T-helper 1 cell treated with Interleukin-12 subunit alpha and Interleukin-12 subunit beta and Interleukin-4 antibody, amounts not matched to agents 30 μg/mL and 1 μg/mL, for 36 hours (primary cell): ENCODE data around the gene SYT9.

Experiments used
- H3K27ac Mint-ChIP-seq: one replicate; pipeline ENCODE4 v1.8.0; 2021; ENCODE audit warnings: mild to moderate bottlenecking, mixed read lengths
- H3K27me3 Mint-ChIP-seq: one replicate; pipeline ENCODE4 v1.8.0; 2021; ENCODE audit warnings: low read depth, mixed read lengths
- H3K36me3 Mint-ChIP-seq: one replicate; pipeline ENCODE4 v1.8.0; 2021; ENCODE audit warnings: low read depth, mixed read lengths
- H3K4me1 Mint-ChIP-seq: one replicate; pipeline ENCODE4 v1.8.0; 2021; ENCODE audit warnings: low read depth, mixed read lengths
- H3K4me3 Mint-ChIP-seq: one replicate; pipeline ENCODE4 v1.8.0; 2021; ENCODE audit warnings: mild to moderate bottlenecking, moderate library complexity, mixed read lengths
- H3K9me3 Mint-ChIP-seq: one replicate; pipeline ENCODE4 v1.8.0; 2021; ENCODE audit warnings: mixed read lengths

The SYT9 gene

DNA sequence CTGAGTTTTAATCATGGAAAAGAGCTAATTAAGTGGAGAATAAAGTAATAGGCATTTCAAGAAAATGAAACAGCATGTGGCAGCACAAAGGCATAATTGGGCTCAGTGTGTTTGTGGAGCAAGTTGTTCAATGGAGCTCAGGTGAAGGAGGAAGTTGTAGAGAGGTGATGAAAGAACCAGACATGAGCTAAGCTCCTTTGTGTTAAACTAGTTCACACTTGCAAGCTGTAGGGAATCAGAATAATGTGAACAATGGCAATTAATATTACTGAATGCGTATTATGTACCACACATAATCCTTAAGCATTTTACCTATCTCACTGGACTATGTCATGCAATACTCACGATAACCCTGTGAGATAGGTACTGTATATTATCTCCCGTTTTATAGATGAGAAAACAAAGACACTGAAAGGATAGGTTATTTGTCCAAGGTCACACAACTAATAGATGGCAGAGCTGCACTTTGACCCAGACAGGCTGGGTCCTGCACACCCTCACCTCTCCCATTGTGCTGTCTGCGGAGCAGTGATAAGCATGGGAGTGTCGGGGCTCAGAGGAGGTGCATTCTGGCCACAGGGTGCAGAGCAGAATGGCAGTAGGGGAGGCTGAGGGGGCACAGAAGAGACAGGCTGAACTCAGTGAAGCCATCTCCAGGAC, 242.5 kb downstream of the SYT9 start:
- Mint-ChIP-seq H3K4me1 (no peaks in the 10 kb centered on the region), H3K27me3 (peaks cover 4% of the 10 kb centered on the region), H3K4me3 (no peak overlapping the region), H3K9me3 (no peaks in the 10 kb centered on the region), H3K36me3 (no peaks in the 10 kb centered on the region), H3K27ac (no peak overlapping the region)

DNA sequence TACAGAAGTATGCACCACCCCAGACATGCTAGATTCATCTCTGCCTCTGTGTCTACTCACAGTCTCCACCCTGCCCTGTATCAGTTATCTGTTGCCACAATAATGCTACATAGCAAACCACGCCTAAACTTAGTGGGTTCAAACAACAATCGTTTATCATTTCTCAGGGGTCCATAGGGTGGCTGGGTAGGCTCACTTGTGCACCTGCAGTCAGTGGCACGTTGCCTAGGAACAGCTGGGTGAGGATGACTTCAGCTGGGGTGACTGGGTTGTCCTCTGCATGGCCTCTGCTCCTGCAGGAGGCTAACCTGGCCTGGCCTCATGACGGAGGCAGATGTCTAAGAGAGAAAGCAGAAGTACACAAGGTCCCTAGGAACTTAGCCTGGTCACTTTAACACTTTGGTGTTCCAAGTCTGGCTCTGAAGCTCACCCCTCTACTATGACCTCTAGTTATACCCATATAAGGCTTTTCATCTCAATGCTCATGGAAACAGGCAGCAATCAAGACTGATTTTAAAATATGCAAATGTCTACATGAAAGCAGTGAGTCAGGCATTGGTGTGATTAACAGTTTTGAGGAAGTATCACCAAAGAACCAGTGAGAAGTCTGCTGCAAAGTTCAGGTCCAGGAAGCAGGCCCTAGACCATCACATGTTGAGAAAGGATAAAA, 244.3 kb downstream of the SYT9 start:
- Mint-ChIP-seq H3K36me3 (no peaks in the 10 kb centered on the region), H3K27me3 (no peaks in the 10 kb centered on the region), H3K27ac (no peak overlapping the region), H3K4me1 (no peaks in the 10 kb centered on the region), H3K4me3 (no peak overlapping the region), H3K9me3 (no peaks in the 10 kb centered on the region)

DNA sequence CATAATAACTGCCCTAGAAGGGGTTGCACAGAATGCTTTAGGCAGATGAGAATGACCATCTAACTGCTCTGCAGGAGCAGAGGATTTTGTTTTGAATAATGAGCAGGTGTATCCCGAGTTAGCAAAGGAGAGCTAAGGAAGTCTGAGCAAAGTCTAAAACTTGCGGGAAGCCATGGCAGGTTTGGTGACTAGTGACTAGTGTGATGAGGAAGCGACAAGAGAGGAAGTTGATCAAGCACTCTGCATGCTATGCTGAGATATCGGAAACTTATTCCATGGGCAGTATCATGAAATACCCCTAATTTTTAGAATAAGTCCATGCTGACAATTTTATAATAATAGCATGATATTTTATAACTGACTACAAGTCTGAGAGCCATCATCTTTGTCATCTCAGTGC, 246.5 kb downstream of the SYT9 start:
- Mint-ChIP-seq H3K27me3 (no peaks in the 10 kb centered on the region), H3K4me1 (no peaks in the 10 kb centered on the region), H3K27ac (no peak overlapping the region), H3K4me3 (no peak overlapping the region), H3K36me3 (no peaks in the 10 kb centered on the region), H3K9me3 (no peaks in the 10 kb centered on the region)

DNA sequence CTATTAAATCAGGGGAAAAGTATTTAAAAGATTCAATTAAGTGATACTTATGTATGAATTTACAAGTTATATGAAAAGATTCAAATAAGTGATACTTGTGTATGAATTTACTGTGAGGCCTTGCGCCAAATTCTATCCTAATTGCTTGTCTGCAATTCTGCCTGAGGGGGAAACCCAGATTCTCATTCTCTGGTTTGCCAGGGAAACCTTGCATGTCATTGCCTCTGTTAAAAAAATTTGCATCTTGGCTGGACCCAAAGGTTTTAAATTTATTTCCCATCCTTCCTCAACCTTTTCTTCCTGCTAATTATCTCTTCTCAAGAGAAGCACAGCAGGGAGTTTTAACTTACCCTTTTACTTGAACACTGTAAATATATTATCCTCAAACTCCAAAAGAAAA, 247.4 kb downstream of the SYT9 start:
- Mint-ChIP-seq H3K4me1 (no peaks in the 10 kb centered on the region), H3K27ac (no peak overlapping the region), H3K36me3 (no peaks in the 10 kb centered on the region), H3K4me3 (no peak overlapping the region), H3K9me3 (no peaks in the 10 kb centered on the region), H3K27me3 (no peaks in the 10 kb centered on the region)

DNA sequence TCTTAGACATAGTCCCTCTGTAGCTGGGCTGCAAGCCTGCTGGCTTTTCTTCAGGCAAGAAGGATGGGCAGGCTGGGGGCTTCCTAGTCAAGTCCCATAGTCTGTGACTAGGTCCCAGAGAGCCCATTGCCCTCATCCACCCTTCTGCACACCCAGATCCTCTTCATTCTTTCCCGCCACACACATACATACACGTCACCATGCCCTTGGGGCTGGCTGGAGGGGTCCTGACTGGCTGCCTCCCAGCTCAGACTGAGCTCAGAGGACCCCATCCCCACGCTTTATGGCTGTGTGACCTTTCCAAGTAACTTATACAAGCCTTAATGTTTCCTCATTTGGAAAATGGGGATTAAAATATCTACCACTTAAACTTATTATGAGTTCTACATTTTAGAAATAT, 248.5 kb downstream of the SYT9 start:
- H3K27ac Mint-ChIP-seq, result no peak overlapping the region
- H3K4me1 Mint-ChIP-seq, result no peaks in the 10 kb centered on the region
- no peak overlapping the region for H3K4me3 Mint-ChIP-seq
- H3K36me3 Mint-ChIP-seq, result no peaks in the 10 kb centered on the region
- H3K9me3 Mint-ChIP-seq, result no peaks in the 10 kb centered on the region
- no peaks in the 10 kb centered on the region for H3K27me3 Mint-ChIP-seq

DNA sequence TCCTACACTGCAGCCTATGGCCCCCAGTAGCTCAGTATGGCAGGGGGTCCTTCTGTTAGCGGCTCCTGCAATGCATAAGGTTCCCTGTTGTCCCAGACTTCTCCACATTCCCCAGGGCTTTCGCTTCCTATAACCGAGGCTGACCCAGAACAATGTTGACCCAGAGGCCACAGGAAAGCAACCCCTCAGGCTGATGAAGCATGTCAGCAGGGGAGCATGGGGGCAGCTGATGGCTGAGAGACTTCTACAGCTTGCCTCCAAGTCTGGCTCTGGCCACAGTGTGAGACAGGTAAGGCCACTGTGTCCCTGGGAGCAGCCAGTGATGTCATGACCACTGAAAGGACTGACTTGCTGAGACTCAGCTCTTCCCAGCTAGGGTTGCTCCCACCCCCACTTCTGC, 249.5 kb downstream of the SYT9 start:
- Mint-ChIP-seq H3K4me3 (no peak overlapping the region), H3K36me3 (no peaks in the 10 kb centered on the region), H3K4me1 (no peaks in the 10 kb centered on the region), H3K27me3 (no peaks in the 10 kb centered on the region), H3K27ac (no peak overlapping the region), H3K9me3 (no peaks in the 10 kb centered on the region)

DNA sequence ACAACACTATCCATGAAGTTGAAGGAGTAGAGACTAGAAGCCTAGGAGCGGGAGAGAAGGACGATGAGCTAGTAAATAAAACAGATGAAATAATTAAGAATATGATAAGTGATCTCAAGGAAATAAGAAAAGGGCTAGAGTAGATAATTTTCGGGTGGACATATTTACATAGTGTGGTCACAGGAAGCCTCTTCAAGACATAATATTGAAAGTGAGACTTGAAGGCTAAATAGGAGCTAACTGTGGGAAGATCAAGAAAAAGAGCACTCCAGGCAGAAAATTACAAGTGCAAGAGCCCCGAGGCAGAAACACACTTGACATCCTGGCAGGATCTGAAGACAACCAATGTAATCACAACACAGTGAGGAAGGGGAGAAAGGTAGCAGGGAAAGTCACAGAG, 250.2 kb downstream of the SYT9 start:
- Mint-ChIP-seq H3K4me3 (no peak overlapping the region), H3K9me3 (no peaks in the 10 kb centered on the region), H3K27ac (no peak overlapping the region), H3K27me3 (peaks cover 5% of the 10 kb centered on the region), H3K36me3 (no peaks in the 10 kb centered on the region), H3K4me1 (no peaks in the 10 kb centered on the region)

DNA sequence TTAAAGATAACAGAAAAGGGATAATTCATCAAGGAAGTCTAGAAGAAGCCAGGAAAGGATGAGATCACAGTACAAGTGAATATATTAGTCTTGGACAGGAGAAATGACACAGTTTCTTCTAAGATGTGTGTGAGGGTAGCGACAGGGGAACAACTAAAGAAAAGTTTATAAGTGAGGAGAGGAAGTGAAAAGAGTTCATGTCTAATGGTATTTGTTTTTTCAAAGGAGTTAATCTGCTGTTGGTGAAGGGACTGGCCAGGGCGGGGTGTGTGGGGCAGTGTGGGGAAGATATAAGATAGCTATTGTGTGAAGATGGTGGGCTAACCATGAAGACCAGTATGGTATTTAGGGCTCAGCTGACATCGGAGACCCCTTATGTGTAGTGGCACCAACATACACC, 254.5 kb downstream of the SYT9 start:
- Mint-ChIP-seq H3K27ac (no peak overlapping the region), H3K9me3 (no peaks in the 10 kb centered on the region), H3K36me3 (no peaks in the 10 kb centered on the region), H3K4me1 (no peaks in the 10 kb centered on the region), H3K4me3 (no peak overlapping the region), H3K27me3 (peaks cover 5% of the 10 kb centered on the region)

DNA sequence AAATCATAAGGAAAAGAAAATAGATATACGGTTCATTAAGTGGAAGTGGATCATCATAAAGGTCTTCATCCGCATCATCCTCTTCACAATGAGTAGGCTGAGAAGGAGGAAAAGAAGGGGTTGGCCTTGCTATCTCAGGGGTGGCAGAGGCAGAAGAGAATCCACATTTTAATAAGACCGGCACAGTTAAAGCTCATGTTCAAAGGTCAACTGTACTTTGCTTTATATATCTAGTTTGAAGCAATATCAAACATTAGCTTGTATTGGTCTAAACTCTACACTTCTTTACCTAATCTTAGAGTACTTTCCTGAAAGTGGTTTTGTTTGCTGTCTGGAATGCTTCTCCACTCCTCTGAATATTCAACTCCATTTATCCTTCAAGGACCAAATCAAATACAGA, 256.4 kb downstream of the SYT9 start:
- Mint-ChIP-seq H3K4me3 (no peak overlapping the region), H3K4me1 (peaks cover 10% of the 10 kb centered on the region), H3K27ac (no peak overlapping the region), H3K27me3 (peaks cover 5% of the 10 kb centered on the region), H3K9me3 (no peaks in the 10 kb centered on the region), H3K36me3 (no peaks in the 10 kb centered on the region)

DNA sequence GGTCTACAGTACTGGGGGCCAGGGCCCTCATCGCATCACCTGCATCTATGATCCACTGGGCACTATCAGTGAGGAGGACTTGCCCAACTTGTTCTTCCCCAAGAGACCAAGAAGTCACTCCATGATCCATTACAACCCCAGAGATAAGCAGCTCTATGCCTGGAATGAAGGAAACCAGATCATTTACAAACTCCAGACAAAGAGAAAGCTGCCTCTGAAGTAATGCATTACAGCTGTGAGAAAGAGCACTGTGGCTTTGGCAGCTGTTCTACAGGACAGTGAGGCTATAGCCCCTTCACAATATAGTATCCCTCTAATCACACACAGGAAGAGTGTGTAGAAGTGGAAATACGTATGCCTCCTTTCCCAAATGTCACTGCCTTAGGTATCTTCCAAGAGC, 258.3 kb downstream of the SYT9 start:
- peaks cover 13% of the 10 kb centered on the region for H3K27me3 Mint-ChIP-seq
- no peak overlapping the region for H3K27ac Mint-ChIP-seq
- peaks cover 2% of the 10 kb centered on the region for H3K36me3 Mint-ChIP-seq
- H3K4me1 Mint-ChIP-seq, result peaks cover 16% of the 10 kb centered on the region
- no peak overlapping the region for H3K4me3 Mint-ChIP-seq
- H3K9me3 Mint-ChIP-seq, result no peaks in the 10 kb centered on the region

DNA sequence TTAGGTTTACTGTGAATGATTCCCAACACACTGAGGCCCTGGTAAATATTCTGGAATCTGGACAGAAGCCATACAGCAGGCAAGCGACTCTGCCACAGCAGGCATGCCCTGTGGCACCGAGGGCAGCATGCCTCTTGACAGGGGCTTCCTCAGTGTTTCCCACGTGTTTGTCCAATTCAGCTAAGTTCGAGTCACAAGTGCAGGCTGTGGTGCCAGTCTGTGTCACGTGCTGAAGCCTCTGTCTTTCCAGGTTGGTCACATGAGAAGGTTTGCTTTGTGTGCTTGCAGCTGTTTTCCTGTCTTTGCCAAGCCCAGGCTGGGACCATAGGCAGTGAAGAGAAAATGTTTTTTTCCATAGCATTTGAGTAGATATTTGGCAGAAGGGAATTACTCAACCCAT, 259.7 kb downstream of the SYT9 start:
- H3K36me3 Mint-ChIP-seq, result peaks cover 2% of the 10 kb centered on the region
- H3K27ac Mint-ChIP-seq, result no peak overlapping the region
- peaks cover 18% of the 10 kb centered on the region for H3K4me1 Mint-ChIP-seq

DNA sequence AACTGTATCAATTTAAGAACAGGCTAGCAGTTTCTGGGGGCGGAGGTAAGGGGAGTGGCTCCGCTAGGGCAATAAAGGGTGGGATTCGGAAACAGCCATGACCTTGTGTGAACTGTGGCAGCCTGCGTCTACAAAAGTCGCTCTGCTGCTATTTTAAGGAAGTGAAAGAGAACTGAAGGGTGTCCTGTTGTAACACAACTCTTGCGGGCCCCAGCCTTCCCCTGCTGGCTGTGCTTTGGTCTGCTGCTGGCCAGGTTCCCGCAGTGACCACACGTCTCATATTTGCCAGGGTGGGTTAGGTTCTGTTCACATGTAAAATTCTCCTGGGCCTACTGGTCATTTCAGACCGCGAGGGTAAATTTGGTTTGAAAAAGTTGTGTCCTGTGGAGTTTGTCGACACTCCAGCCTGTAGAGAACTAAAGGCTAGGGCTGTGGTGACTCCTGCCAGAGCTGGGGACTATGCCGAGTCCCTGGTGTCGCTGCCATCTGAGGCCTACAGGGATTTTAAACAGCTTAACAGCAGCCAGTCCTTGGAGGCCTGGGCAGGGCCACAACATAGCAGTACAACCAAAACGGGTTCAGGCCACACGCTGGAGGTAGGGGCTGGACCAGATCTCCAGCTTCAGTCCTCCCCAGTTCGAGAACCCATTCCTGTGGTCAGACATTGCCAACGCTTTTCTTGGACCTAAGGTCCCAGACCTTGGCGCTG, 261.0 kb downstream of the SYT9 start:
- peak overlapping the region; percentile 85 for H3K27ac Mint-ChIP-seq
- peaks cover 32% of the 10 kb centered on the region for H3K27me3 Mint-ChIP-seq
- H3K4me1 Mint-ChIP-seq, result peaks cover 18% of the 10 kb centered on the region
- peaks cover 2% of the 10 kb centered on the region for H3K36me3 Mint-ChIP-seq
- peak overlapping the region; percentile 93 for H3K4me3 Mint-ChIP-seq
- H3K9me3 Mint-ChIP-seq, result no peaks in the 10 kb centered on the region

More for the DNA sequence above, 259.7 kb downstream of the SYT9 start:
- Mint-ChIP-seq H3K4me3 (no peak overlapping the region), H3K27me3 (peaks cover 27% of the 10 kb centered on the region), H3K9me3 (no peaks in the 10 kb centered on the region)

DNA sequence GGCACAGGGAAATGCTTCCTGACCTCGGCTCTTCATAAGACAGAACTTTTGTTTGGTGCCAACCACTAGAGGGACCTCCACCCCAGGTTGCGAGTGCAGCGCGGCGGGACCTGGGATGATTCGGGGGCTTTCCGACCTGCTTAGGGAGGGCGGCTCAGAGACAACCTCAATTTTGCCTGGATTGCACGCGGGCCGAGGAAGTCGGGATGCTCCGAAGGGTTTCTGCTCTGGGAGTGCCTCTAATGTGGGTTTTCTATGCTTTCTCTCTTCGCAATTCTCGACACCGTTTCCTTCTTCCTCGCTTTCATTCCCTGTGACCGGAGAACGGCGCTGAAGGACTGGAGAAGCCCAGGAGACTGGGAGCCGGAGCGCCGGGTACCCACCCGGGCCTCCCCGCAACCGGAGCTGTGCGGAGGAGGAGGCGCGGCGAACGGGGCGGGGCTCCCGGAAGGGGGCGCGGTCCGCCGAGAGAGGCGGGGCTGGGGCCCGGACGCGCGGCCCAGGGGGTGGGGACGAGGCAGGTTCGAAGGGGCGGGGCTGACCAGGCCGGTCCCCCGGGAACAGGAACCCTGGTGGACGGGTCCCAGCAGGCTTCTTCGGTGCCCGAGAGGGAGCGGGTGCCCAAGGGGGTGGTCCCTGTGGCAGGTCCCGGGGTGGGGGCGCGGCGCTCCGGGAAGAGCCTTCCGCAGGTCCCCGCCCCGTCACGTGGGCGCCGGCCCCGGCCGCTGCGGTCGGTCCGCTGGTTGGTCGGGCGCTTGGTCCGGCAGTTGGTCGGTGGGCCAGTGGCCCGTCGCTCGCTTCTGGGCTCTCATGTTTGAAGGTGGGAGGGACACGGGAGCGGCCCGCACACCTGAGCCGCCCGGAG, 261.8 kb downstream of the SYT9 start, which contains the start of gene PPFIBP2:
Gene PPFIBP2 (plus strand): TSS at position 766 of the 865 bp plus-strand sequence. CDS start 35,477 bp downstream, outside the sequence.
- no peaks in the 10 kb centered on the region for H3K9me3 Mint-ChIP-seq
- H3K4me1 Mint-ChIP-seq, result peaks cover 18% of the 10 kb centered on the region
- H3K4me3 Mint-ChIP-seq, result peak within 1 kb of the TSS; percentile 93
- H3K27me3 Mint-ChIP-seq, result peaks cover 32% of the 10 kb centered on the region
- H3K27ac Mint-ChIP-seq, result peak within 1 kb of the TSS; percentile 85
- H3K36me3 Mint-ChIP-seq, result peaks cover 2% of the 10 kb centered on the region

DNA sequence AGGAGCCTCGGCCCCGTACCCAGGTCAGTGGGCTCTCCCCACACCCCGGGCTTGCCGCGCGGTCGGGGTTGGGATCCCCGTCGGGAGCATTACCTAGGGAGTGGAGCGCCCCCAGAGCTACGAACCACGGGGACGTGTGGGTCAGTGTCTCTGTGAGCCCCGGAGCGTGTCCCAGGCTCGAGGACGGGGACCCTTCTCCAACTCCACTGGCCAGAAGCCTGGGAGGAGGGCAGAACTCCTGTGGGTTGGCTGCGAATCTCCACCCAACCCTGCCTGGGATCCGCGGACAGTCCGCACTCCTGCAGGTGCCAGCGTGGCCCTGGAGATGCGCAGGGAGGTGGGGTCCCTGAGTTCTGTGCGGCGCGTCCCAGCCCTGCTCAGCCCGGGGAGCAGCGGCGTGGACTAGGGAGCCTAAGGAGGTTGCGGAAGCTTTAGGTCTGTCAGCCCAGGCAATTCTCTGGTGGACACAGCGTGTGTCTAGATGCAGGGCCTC, 262.4 kb downstream of the SYT9 start:
- Mint-ChIP-seq H3K27ac (no peak overlapping the region), H3K4me1 (peaks cover 18% of the 10 kb centered on the region)

More for the DNA sequence above, 262.4 kb downstream of the SYT9 start:
- Mint-ChIP-seq H3K36me3 (peaks cover 2% of the 10 kb centered on the region), H3K27me3 (peaks cover 32% of the 10 kb centered on the region), H3K4me3 (peak overlapping the region; percentile 76), H3K9me3 (no peaks in the 10 kb centered on the region)
